OCI-LY1 (cell line): ENCODE measurements around the gene ALKBH2.

Experiments used
- EZH2 ChIP-seq: fragments of 200-600 bp; sonication (generic), shearing (Covaris generic); IDR thresholded peaks from 2 replicates; pipeline ENCODE4 v1.8.0; 2017; ENCODE audit warnings: borderline replicate concordance, mixed run types, mild to moderate bottlenecking, antibody characterized with exemption, low read length, moderate library complexity, mixed read lengths
- TF ChIP-seq, protein P1 (sequence below): fragments of 200-600 bp; sonication (generic), shearing (Covaris generic); IDR thresholded peaks from 2 replicates; pipeline ENCODE4 v1.5.1; 2017; ENCODE audit warnings: mild to moderate bottlenecking, antibody characterized with exemption, low read length, moderate library complexity, mixed read lengths

DNA sequence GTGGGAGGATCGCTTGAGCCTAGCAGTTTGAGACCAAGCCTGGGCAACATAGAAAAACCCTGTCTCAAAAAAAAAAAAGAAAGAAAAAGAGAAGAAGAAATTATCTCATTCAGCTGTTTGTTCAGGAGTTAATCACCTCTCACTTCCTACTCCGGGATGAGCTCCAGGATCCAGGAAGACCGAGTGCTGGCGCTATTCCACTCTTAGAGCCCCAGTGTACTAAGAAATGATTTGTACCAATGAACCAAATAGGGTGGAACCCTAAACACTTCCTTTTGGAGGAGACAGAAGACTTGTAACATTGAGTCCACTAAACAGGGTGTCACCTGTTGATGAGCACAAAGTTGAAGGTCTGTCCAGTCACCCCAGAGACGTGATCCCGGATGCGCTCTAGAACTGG is 3.6 kb downstream of the ALKBH2 start:
- TF ChIP-seq, protein P1, sequence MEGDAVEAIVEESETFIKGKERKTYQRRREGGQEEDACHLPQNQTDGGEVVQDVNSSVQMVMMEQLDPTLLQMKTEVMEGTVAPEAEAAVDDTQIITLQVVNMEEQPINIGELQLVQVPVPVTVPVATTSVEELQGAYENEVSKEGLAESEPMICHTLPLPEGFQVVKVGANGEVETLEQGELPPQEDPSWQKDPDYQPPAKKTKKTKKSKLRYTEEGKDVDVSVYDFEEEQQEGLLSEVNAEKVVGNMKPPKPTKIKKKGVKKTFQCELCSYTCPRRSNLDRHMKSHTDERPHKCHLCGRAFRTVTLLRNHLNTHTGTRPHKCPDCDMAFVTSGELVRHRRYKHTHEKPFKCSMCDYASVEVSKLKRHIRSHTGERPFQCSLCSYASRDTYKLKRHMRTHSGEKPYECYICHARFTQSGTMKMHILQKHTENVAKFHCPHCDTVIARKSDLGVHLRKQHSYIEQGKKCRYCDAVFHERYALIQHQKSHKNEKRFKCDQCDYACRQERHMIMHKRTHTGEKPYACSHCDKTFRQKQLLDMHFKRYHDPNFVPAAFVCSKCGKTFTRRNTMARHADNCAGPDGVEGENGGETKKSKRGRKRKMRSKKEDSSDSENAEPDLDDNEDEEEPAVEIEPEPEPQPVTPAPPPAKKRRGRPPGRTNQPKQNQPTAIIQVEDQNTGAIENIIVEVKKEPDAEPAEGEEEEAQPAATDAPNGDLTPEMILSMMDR: no peak
- TF ChIP-seq EZH2: no peak
